Fibroblast of peridontal ligament (primary cell): Measurements from ENCODE around the gene CNTNAP2.
"Not testable (repeated sequence)": the region's sequence is repeated elsewhere in the genome, so short reads cannot be mapped to it uniquely, and the experiment has no call there.

Experiments used
- DNase-seq: peaks from one replicate; pipeline ENCODE4 v3.0.0-alpha.2; 2010; ENCODE audit errors: extremely low read depth

CNTNAP2 gene

DNA sequence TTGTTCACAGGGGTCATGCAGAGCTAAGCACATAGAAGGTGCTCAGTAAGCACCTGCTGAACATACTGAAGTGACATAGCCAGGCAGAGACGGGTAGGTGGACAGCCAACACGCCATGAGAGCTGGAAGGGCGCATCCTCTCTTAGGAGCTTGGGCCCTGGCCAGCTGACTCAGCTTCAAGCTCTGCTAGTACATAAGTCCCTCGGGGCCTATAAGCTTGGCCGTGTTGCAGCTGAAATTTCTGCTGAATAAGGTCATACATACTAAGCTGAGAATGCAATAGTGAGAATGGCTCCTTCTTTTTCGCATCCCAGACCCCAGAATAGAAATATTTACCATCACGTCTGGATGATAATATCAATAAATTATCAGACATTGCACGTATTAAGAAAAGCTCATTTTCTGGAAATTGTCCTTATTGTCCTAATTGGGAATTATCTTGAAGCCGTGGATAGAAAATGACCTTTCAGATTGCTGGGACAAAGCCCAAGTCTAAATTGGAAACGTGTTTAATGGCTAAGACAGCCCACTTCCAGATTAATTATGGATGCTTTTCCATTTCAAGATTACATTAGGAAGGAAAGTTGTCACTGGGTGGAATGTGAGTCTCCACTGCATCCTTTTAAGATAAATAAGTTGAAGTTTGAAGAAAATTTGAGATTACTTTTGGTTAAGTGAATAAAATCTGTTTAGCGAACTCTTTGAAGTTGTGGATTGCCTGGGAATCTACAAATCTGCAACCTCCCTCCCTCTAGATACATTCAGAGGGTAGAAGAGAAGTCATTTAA, 2186.9 kb downstream of the CNTNAP2 start:
- DNase-seq, result peak; percentile 8

DNA sequence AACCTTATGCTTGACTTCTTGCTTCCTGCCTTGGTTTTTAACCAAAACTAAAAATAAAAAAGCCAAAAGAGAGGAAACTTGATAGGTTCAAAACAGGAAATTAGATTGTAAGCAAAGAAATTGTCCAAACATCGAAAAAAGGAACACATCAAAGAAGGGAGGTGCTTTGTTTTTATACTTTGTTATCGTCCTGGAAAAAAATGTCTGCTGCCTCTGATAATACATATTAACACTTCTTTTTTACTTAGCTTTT, 2187.4 kb downstream of the CNTNAP2 start:
- no peak for DNase-seq

DNA sequence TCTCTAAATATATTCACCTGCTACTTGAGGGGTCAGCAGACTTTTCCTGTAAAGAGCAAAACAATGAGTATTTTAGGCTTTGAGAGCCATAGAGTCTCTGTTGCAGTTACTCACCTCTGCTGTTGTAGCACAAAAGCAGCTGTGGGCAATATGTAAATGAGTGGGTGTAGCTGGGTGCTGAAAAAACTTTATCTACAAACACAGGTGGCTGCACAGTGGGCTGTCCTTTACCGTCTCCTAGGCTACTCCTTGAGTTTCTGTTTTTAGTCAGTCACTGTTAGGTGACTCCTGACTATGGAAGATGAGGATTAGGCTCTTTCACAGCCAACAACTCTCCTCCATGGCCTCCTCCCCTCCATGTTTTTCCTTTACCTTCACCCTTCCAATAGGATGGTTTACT, 2187.9 kb downstream of the CNTNAP2 start:
- no peak for DNase-seq

DNA sequence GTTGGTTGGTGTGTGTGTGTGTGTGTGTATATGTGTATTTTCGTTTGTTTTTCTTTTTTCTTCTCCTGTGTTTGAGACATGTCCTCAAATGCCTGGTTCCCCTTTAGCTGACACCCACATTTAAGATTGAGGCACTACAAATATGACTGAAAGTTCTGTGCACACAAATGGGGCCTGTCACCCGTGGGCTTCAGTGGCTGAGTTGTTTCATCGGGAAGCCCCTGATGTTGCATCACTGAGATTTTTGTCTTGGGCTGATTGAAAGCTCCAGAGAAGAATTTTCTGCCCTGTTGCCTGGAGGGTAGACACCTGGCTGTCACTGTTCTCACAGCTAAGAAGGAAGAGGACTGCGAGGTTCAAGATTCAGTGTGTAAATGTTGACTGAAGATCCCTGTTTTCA, 2190.2 kb downstream of the CNTNAP2 start:
- no peak for DNase-seq

- no peak for DNase-seq
These were observed 2201.7 kb downstream of the CNTNAP2 start for GRCh38 chr7:148318102-148318811.

- no peak for DNase-seq
These were observed 2202.2 kb downstream of the CNTNAP2 start for GRCh38 chr7:148318838-148319237.

DNA sequence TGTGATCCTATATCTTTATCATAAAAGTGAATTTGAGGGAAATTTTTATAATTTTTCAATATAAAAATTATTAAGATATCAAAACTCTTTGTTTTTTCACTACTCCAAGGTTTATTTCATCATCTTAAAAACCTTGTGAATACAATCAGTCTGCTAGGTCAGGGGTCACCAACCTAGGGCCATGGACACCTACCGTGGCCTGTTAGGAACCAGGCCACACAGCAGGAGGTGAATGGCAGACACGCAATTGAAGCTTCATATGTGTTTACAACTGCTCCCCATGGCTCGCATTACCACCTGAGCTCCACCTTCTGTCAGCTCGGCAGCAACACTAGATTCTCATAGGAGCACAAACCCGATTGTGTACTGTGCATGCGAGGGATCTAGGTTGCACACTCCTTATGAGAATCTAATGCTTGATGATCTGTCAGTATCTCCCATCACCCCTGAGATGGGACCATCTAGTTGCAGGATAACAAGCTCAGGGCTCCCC, 2202.8 kb downstream of the CNTNAP2 start:
- DNase-seq, result no peak

DNA sequence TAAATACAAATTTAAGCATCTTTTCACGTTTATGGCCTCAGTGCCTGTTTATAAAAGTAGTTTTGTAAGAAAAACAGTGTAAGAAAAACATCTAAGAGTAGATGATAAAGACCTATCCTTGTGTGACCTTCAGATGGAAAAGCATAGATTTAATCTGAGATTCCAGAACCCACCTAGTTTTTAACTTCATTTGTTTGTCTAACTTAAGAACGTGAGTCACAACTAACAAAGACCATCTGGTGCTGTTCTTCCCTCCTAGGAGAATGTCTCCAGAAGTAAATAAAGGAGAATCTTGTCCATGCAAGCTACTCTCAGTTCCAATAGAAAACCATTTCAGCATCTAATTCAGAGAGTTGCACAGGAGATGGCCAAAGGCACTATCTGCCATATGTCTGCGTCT, 2208.6 kb downstream of the CNTNAP2 start:
- no peak for DNase-seq

- DNase-seq, result no peak
These were observed 2210.8 kb downstream of the CNTNAP2 start for GRCh38 chr7:148327379-148327778.

DNA sequence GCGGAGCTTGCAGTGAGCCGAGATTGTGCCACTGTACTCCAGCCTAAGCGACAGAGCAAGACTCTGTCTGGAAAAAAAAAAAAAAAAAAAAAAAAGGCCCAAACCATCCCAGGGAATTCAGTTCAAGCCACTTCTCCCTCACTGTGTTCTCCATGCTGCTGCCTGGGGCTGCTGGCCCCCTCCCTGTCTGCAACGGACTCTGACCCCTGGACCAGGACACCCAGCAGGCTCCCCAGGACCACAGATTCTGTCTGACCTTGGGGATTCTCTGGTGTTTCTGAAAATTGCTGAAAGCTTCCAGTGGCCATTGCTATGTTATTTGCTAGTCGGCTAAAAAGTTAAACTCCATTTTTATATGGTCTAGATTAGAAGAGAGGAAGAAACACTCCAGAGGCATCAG, 2212.3 kb downstream of the CNTNAP2 start:
- DNase-seq, result no peak

GRCh38 chr7:148330124-148330818, 2213.7 kb downstream of the CNTNAP2 start:
- DNase-seq, result no peak

- DNase-seq, result no peak
These were observed 2214.2 kb downstream of the CNTNAP2 start for GRCh38 chr7:148330822-148331221.

GRCh38 chr7:148331456-148331855, 2214.9 kb downstream of the CNTNAP2 start:
- DNase-seq, result not testable (repeated sequence)

GRCh38 chr7:148332191-148333186, 2215.9 kb downstream of the CNTNAP2 start:
- DNase-seq, result no peak

- DNase-seq, result no peak
These were observed 2217.9 kb downstream of the CNTNAP2 start for GRCh38 chr7:148334441-148334956.

- no peak for DNase-seq
These were observed 2218.5 kb downstream of the CNTNAP2 start for GRCh38 chr7:148334959-148335577.

DNA sequence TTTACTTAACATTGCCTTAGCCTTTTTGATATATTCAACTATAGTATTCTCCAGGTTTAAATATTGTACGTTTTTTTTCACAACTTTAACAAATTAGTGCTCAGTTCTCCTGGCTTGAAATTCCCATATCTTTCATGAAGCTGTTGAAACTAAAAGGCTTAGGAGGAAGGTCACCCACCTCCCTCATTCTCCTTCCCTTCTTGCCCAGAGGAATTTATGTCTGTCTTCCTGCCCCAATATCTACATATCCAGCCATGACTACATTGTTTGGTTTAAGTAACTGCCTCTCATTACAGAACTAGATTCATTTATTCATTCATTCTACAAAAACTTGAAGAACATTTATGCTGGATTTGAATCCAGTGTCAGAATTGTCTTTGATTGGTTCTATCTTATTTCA, 2219.2 kb downstream of the CNTNAP2 start:
- DNase-seq, result no peak

DNA sequence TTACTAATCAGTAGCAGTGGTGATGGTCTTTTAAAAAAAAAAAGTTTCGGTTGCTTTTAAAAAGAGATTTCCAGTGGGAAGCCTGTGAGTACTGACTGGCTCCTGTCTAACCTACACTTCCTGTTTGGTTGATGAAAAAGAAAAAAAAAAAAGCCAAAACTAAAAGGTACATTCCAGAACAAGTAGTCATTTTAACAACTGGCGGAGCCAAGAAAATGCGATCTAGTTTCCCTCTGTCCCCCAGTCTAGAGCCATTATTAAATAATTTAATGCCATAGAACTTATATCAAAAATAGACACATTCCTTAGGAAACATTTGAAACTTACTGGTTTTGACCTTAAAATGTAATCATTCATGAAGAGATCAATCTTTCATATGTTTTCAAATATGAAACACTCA, 2219.8 kb downstream of the CNTNAP2 start:
- DNase-seq, result no peak

- DNase-seq, result no peak
These were observed 2220.8 kb downstream of the CNTNAP2 start for GRCh38 chr7:148337246-148337965.
